ENCODE data around the gene ZFP36L2. TPM values are rescaled to one million over a fixed set of nuclear protein-coding genes. Genes with fewer than 3 reads are reported as not detected.

ZFP36L2 gene
- total and polyA plus RNA-seq, 2 donors (not counting 1 experiment from before 2014, with no cell fraction given) = 16.7 to 26.7 TPM

DNA sequence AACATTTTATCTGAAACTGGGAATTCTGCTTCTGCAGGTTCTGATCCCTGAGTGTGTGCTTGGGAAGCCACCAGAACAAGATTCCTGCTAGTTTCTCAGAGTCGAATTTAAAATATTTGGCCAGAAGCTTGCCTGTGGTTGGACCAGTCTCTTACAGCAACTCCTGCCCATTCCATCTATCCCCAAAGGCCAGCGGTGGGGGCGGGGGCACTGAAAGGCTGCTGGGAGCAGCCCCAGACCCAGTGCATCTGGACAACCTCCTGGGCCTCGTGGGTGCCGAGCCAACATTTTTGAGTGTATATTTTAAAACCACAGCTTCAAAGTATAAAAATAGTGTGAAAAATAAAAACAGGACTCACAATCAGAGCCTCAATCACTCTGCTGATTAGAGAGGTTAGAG lies 38.6 kb upstream of the ZFP36L2 start:
- H3K27me3 ChIP-seq (ENCODE audit: control insufficient read depth, insufficient read depth, low read length) = no peaks in the 10 kb centered on the region
- peaks cover 21% of the 10 kb centered on the region for H3K4me1 ChIP-seq (ENCODE audit: control insufficient read depth, extremely low read depth, insufficient read depth, low read length)
- H4K20me1 ChIP-seq (ENCODE audit: control insufficient read depth, extremely low read depth, insufficient read depth, low read length) = no peaks in the 10 kb centered on the region
- H3K4me3 ChIP-seq (replicated peaks in 1 of 4; ENCODE audit: control extremely low read depth in 1 of 4, insufficient read depth in 1 of 4, low read depth in 3 of 4, low read length in 4 of 4) = no peak overlapping the region
- no peaks in the 10 kb centered on the region for H3K9me3 ChIP-seq (ENCODE audit: control insufficient read depth, insufficient read depth, low read depth, low read length)
- no peak overlapping the region for H3K9ac ChIP-seq (ENCODE audit: insufficient read depth, low read length)
- no peak overlapping the region for H2AFZ ChIP-seq (ENCODE audit: low read length)
- TF ChIP-seq, protein P1, sequence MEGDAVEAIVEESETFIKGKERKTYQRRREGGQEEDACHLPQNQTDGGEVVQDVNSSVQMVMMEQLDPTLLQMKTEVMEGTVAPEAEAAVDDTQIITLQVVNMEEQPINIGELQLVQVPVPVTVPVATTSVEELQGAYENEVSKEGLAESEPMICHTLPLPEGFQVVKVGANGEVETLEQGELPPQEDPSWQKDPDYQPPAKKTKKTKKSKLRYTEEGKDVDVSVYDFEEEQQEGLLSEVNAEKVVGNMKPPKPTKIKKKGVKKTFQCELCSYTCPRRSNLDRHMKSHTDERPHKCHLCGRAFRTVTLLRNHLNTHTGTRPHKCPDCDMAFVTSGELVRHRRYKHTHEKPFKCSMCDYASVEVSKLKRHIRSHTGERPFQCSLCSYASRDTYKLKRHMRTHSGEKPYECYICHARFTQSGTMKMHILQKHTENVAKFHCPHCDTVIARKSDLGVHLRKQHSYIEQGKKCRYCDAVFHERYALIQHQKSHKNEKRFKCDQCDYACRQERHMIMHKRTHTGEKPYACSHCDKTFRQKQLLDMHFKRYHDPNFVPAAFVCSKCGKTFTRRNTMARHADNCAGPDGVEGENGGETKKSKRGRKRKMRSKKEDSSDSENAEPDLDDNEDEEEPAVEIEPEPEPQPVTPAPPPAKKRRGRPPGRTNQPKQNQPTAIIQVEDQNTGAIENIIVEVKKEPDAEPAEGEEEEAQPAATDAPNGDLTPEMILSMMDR (conservative IDR thresholded peaks at IDR 0.05 in 1 of 2, IDR thresholded peaks at IDR 0.05 in 1 of 2; ENCODE audit: low read depth in 1 of 2, low read length in 2 of 2) = no peak
- TF ChIP-seq EZH2 (IDR thresholded peaks at IDR 0.05; ENCODE audit: low read length, missing control alignments) = no peak
- H3K36me3 ChIP-seq (ENCODE audit: control insufficient read depth, insufficient read depth, low read length) = no peaks in the 10 kb centered on the region
- no peak overlapping the region for H3K4me2 ChIP-seq (ENCODE audit: extremely low read depth, insufficient read depth, low read length)
- no peak overlapping the region for H3K27ac ChIP-seq (ENCODE audit: insufficient read depth, low read length)
- peak; percentile 64 to 74 for DNase-seq (ENCODE audit: low read depth in 2 of 2)
- no peaks in the 10 kb centered on the region for H3K79me2 ChIP-seq (ENCODE audit: control insufficient read depth, insufficient read depth, low read length)

- Histone ChIP-seq H3K36me3 (ENCODE audit: control insufficient read depth, insufficient read depth, low read length) (no peaks in the 10 kb centered on the region), H3K79me2 (ENCODE audit: control insufficient read depth, insufficient read depth, low read length) (no peaks in the 10 kb centered on the region), H3K27me3 (ENCODE audit: control insufficient read depth, insufficient read depth, low read length) (no peaks in the 10 kb centered on the region), H3K9ac (ENCODE audit: insufficient read depth, low read length) (no peak overlapping the region), H3K4me3 (replicated peaks in 1 of 4; ENCODE audit: control extremely low read depth in 1 of 4, insufficient read depth in 1 of 4, low read depth in 3 of 4, low read length in 4 of 4) (no peak overlapping the region), H3K4me1 (ENCODE audit: control insufficient read depth, extremely low read depth, insufficient read depth, low read length) (peaks cover 6% of the 10 kb centered on the region), H3K4me2 (ENCODE audit: extremely low read depth, insufficient read depth, low read length) (no peak overlapping the region), H3K27ac (ENCODE audit: insufficient read depth, low read length) (no peak overlapping the region), H3K9me3 (ENCODE audit: control insufficient read depth, insufficient read depth, low read depth, low read length) (no peaks in the 10 kb centered on the region), H2AFZ (ENCODE audit: low read length) (no peak overlapping the region), H4K20me1 (ENCODE audit: control insufficient read depth, extremely low read depth, insufficient read depth, low read length) (no peaks in the 10 kb centered on the region)
- DNase-seq (ENCODE audit: low read depth in 2 of 2) = no peak
- TF ChIP-seq, protein P1 (conservative IDR thresholded peaks at IDR 0.05 in 1 of 2, IDR thresholded peaks at IDR 0.05 in 1 of 2; ENCODE audit: low read depth in 1 of 2, low read length in 2 of 2) = no peak
- no peak for TF ChIP-seq EZH2 (IDR thresholded peaks at IDR 0.05; ENCODE audit: low read length, missing control alignments)
Measured at GRCh38 chr2:43262951-43263350, 36.5 kb upstream of the ZFP36L2 start.

DNA sequence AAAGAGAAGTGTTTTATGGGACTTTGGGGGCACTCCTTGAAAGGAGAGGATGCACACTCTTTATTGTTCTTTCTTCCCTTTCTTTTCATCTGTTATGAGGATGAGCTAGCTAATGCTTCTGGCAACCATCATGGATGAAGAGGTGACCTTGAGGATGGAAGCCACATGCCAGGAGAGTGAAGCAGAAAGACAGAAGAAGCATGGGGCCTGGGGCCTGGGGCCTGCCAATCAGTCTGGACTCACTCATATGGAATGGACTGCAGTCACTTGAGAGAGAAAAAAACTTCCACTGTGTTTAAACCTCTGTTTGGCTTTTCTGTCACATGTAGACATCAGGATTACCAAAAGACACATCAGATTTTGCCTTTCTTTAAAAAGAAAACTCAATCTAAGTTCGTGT lies 35.8 kb upstream of the ZFP36L2 start:
- Histone ChIP-seq H3K27me3 (ENCODE audit: control insufficient read depth, insufficient read depth, low read length) (no peaks in the 10 kb centered on the region), H3K4me1 (ENCODE audit: control insufficient read depth, extremely low read depth, insufficient read depth, low read length) (peaks cover 5% of the 10 kb centered on the region), H3K4me3 (replicated peaks in 1 of 4; ENCODE audit: control extremely low read depth in 1 of 4, insufficient read depth in 1 of 4, low read depth in 3 of 4, low read length in 4 of 4) (no peak overlapping the region), H3K36me3 (ENCODE audit: control insufficient read depth, insufficient read depth, low read length) (no peaks in the 10 kb centered on the region), H3K9ac (ENCODE audit: insufficient read depth, low read length) (no peak overlapping the region), H2AFZ (ENCODE audit: low read length) (no peak overlapping the region), H3K79me2 (ENCODE audit: control insufficient read depth, insufficient read depth, low read length) (no peaks in the 10 kb centered on the region), H4K20me1 (ENCODE audit: control insufficient read depth, extremely low read depth, insufficient read depth, low read length) (no peaks in the 10 kb centered on the region), H3K9me3 (ENCODE audit: control insufficient read depth, insufficient read depth, low read depth, low read length) (no peaks in the 10 kb centered on the region), H3K4me2 (ENCODE audit: extremely low read depth, insufficient read depth, low read length) (no peak overlapping the region), H3K27ac (ENCODE audit: insufficient read depth, low read length) (no peak overlapping the region)
- TF ChIP-seq, protein P1 (conservative IDR thresholded peaks at IDR 0.05 in 1 of 2, IDR thresholded peaks at IDR 0.05 in 1 of 2; ENCODE audit: low read depth in 1 of 2, low read length in 2 of 2) = no peak
- TF ChIP-seq EZH2 (IDR thresholded peaks at IDR 0.05; ENCODE audit: low read length, missing control alignments) = no peak
- no peak for DNase-seq (ENCODE audit: low read depth in 2 of 2)

All from fibroblast of lung (primary cell).